ENCODE measurements around the gene CHI3L1.

Gene CHI3L1

GRCh38 chr1:203137324-203137723 is 49.2 kb downstream of the CHI3L1 start:
- DNase-seq (ENCODE audit: low spot score): no peak
- no peak for TF ChIP-seq CTCF (IDR thresholded peaks at IDR 0.05; ENCODE audit: extremely low read depth, missing control alignments)

GRCh38 chr1:203136409-203137042 is 50.0 kb downstream of the CHI3L1 start:
- TF ChIP-seq CTCF (IDR thresholded peaks at IDR 0.05; ENCODE audit: extremely low read depth, missing control alignments): no peak
- DNase-seq (ENCODE audit: low spot score): no peak

- no peak for DNase-seq (ENCODE audit: low spot score)
- no peak for TF ChIP-seq CTCF (IDR thresholded peaks at IDR 0.05; ENCODE audit: extremely low read depth, missing control alignments)
These were observed 50.7 kb downstream of the CHI3L1 start for GRCh38 chr1:203135636-203136305.

GRCh38 chr1:203133970-203134725 is 52.4 kb downstream of the CHI3L1 start:
- TF ChIP-seq CTCF (IDR thresholded peaks at IDR 0.05; ENCODE audit: extremely low read depth, missing control alignments): no peak
- DNase-seq (ENCODE audit: low spot score): no peak

GRCh38 chr1:203131548-203132200 is 54.8 kb downstream of the CHI3L1 start:
- TF ChIP-seq CTCF (IDR thresholded peaks at IDR 0.05; ENCODE audit: extremely low read depth, missing control alignments): no peak
- no peak for DNase-seq (ENCODE audit: low spot score)

GRCh38 chr1:203130358-203130985 is 56.0 kb downstream of the CHI3L1 start:
- DNase-seq (ENCODE audit: low spot score): no peak
- no peak for TF ChIP-seq CTCF (IDR thresholded peaks at IDR 0.05; ENCODE audit: extremely low read depth, missing control alignments)

All from GM20000 (cell line).